Measurements from ENCODE around the gene LIN7C. TPM values are rescaled to one million over a fixed set of nuclear protein-coding genes. Genes with fewer than 3 reads are reported as not detected.

The LIN7C gene
- total RNA-seq = 10 to 100 TPM; 28.4 to 39.0 (median 35.3) TPM
- 10 to 100 TPM in 1 of 2 donors, 1 to 10 TPM in 1; 7.0 to 10.5 TPM for polyA plus RNA-seq
- long read RNA-seq, donor 1, full-length matches to known transcripts = 15 of 16 reads
- long read RNA-seq, donor 1, partial matches to known transcripts = 0 of 16 reads
- long read RNA-seq, donor 1, other reads (novel, unspliced or antisense) = 1 of 16 reads
- long read RNA-seq, donor 2, full-length matches to known transcripts = 7 of 7 reads
- long read RNA-seq, donor 2, partial matches to known transcripts = 0 of 7 reads
- long read RNA-seq, donor 2, other reads (novel, unspliced or antisense) = 0 of 7 reads
- long read RNA-seq, donor 3, full-length matches to known transcripts = 84 of 91 reads
- long read RNA-seq, donor 3, partial matches to known transcripts = 1 of 91 reads
- long read RNA-seq, donor 3, other reads (novel, unspliced or antisense) = 6 of 91 reads

GRCh38 chr11:27506200-27507182 lies at the start of gene LIN7C:
LIN7C (minus strand) TSS chr11:27506769; CDS start chr11:27506752, 17 bp downstream.
- peak within 1 kb of the TSS; percentile 56 for H3K4me3 ChIP-seq
- H3K9me3 ChIP-seq = no peaks in the 10 kb centered on the region
- no peaks in the 10 kb centered on the region for H3K4me1 ChIP-seq (ENCODE audit: insufficient read depth)
- 0 to 1% (median 1%) methylated on average over 56 to 60 of the region's 60 CpGs for WGBS, 3 donors
- intact Hi-C loops (cut with DNase I) = no loop called here
- H3K27me3 ChIP-seq = no peaks in the 10 kb centered on the region
- no peaks in the 10 kb centered on the region for H3K36me3 ChIP-seq
- peak; percentile 89 for TF ChIP-seq POLR2A (IDR thresholded peaks at IDR 0.05)
- no peak for TF ChIP-seq EP300 (IDR thresholded peaks at IDR 0.05)
- peak; percentile 95 to 98 (median 96) for DNase-seq
- H3K27ac ChIP-seq = peak within 1 kb of the TSS; percentile 70 to 75

GRCh38 chr11:27555264-27555663 lies 48.7 kb upstream of the LIN7C start:
- no peak overlapping the region for H3K27ac ChIP-seq
- intact Hi-C loops (cut with DNase I) = no loop called here

GRCh38 chr11:27553186-27553585 lies 46.6 kb upstream of the LIN7C start:
- H3K4me1 ChIP-seq (ENCODE audit: insufficient read depth) = no peaks in the 10 kb centered on the region
- no peak for TF ChIP-seq CTCF (IDR thresholded peaks at IDR 0.05)
- TF ChIP-seq POLR2A (IDR thresholded peaks at IDR 0.05) = no peak
- TF ChIP-seq EP300 (IDR thresholded peaks at IDR 0.05) = no peak
- no peak for DNase-seq
- H3K36me3 ChIP-seq = no peaks in the 10 kb centered on the region
- intact Hi-C loops (cut with DNase I) = no loop called here
- 86 to 95% (median 87%) methylated on average over 3 of the region's 3 CpGs for WGBS, 3 donors
- no peaks in the 10 kb centered on the region for H3K9me3 ChIP-seq
- H3K27ac ChIP-seq = no peak overlapping the region
- no peak overlapping the region for H3K4me3 ChIP-seq
- H3K27me3 ChIP-seq = no peaks in the 10 kb centered on the region

More at GRCh38 chr11:27555264-27555663, 48.7 kb upstream of the LIN7C start:
- 91 to 97% (median 97%) methylated on average over 1 of the region's 1 CpG for WGBS, 3 donors
- TF ChIP-seq CTCF (IDR thresholded peaks at IDR 0.05) (no peak), POLR2A (IDR thresholded peaks at IDR 0.05) (no peak), EP300 (IDR thresholded peaks at IDR 0.05) (no peak)
- no peak for DNase-seq
- Histone ChIP-seq H3K4me3 (no peak overlapping the region), H3K27me3 (no peaks in the 10 kb centered on the region), H3K4me1 (ENCODE audit: insufficient read depth) (no peaks in the 10 kb centered on the region), H3K9me3 (no peaks in the 10 kb centered on the region), H3K36me3 (no peaks in the 10 kb centered on the region)

GRCh38 chr11:27552341-27552740 lies 45.8 kb upstream of the LIN7C start:
- H3K27me3 ChIP-seq = no peaks in the 10 kb centered on the region
- no peaks in the 10 kb centered on the region for H3K9me3 ChIP-seq
- no peak overlapping the region for H3K4me3 ChIP-seq
- TF ChIP-seq CTCF (IDR thresholded peaks at IDR 0.05) (no peak), EP300 (IDR thresholded peaks at IDR 0.05) (no peak), POLR2A (IDR thresholded peaks at IDR 0.05) (no peak)
- DNase-seq = no peak
- no peaks in the 10 kb centered on the region for H3K4me1 ChIP-seq (ENCODE audit: insufficient read depth)
- H3K27ac ChIP-seq = no peak overlapping the region
- WGBS, 3 donors = 69 to 82% (median 74%) methylated on average over 2 of the region's 2 CpGs
- intact Hi-C loops (cut with DNase I) = no loop called here
- H3K36me3 ChIP-seq = no peaks in the 10 kb centered on the region
